Globus pallidus (tissue), 1 donor: ENCODE measurements around the gene TMEM107.
A peak's percentile ranks its signal among the peaks of the same experiment; 100 is the strongest.
"Not testable (repeated sequence)": the region's sequence is repeated elsewhere in the genome, so short reads cannot be mapped to it uniquely, and the experiment has no call there.

ENCODE experiments used
- DNase-seq: peaks from one replicate; pipeline ENCODE4 v3.0.0-alpha.2; 2015; ENCODE audit warnings: low spot score

The TMEM107 gene

GRCh38 chr17:8189711-8190477 lies 13.7 kb upstream of the TMEM107 start, which contains the start of gene BORCS6:
Gene BORCS6 (minus strand): TSS chr17:8190180. CDS start chr17:8190140, 40 bp downstream.
- DNase-seq, result peak; percentile 99

- no peak for DNase-seq
Observed at GRCh38 chr17:8189041-8189710, 13.0 kb upstream of the TMEM107 start.

GRCh38 chr17:8188263-8188839 lies 12.2 kb upstream of the TMEM107 start:
- no peak for DNase-seq

GRCh38 chr17:8187517-8188262 lies 11.5 kb upstream of the TMEM107 start:
- peak; percentile 93 for DNase-seq

DNA sequence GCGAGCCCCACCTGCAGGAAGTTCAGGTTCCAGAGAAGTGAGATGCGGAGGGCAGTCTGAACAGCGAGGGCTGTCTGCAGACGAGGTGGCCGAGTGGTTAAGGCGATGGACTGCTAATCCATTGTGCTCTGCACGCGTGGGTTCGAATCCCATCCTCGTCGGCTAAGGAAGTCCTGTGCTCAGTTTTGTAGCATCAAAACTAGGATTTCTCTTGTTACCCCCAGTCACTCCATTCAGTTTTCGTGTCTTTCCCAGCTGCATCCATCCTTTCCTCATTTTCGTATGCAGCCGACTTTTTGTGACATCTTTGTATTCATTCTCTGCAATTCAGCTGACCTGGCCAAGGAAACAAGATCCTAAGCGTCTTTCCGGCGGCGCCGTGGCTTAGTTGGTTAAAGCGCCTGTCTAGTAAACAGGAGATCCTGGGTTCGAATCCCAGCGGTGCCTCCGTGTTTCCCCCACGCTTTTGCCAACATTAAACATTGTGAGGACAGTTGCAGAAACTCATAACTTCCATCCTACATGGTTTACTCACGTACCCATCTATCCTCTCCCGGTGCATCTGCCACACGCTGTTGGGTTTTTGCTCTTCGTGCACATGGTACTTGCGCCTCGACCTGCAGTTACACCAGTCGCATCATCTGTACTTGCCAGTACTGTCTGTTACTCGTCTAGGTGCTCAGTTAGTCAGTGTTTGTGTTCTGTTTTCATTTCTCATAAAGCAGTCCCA lies 10.8 kb upstream of the TMEM107 start:
- peak; percentile 94 for DNase-seq

DNA sequence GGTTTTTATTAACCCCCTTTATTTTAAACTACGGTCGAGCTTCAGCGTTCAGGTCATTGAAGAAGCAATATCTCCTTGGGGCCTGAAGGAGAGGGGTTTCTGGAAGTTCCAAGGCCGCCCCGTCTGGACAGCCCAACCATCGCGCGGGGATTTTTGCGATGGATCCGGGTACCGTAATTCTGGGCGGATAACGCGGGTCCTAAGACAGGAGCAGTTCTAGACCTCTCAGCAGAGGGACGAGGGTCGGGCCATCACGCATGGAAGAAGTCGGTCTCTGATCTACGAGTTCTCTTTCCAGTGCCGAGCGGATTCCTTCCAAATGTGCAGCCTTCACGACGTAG lies 10.2 kb upstream of the TMEM107 start:
- DNase-seq, result no peak

DNA sequence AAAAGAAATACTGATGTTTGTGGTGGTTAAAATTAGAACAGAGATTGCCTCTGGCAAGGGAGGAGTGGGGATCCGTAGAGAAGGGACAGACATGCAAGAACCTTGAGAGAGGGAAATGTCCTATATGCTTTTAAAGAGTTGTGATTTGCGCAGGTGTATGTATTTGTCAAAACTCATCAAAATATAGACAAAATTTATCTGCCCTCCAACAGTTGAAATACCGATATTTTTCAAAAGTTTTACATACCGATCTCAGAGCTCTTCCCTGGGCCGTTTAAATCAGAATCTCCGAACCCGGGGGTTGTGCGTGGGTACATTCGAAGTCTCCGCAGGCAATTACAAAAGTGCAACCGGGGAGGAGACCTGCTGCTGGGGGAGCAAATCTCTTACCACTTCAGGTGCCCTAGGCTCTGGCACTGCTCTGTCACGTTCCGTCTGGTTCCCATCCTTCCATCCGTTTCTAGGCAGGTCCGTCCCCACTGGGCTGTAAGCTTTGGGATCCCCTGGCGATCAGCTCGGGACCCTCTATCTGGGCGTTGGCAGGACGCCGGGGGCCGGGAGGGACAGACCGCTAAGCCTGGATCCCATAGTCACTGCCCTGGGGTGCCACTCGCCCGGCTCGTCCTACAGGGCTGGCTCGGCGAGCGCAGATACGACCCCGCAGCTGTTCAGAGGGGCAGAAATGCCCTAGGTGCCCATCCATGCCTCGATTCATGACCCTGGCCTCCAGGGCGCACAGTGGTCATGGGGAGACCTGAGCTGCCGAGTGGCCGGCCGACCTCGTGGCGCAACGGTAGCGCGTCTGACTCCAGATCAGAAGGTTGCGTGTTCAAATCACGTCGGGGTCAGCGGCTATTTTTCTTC lies 9.6 kb upstream of the TMEM107 start:
- peak; percentile 85 for DNase-seq

DNA sequence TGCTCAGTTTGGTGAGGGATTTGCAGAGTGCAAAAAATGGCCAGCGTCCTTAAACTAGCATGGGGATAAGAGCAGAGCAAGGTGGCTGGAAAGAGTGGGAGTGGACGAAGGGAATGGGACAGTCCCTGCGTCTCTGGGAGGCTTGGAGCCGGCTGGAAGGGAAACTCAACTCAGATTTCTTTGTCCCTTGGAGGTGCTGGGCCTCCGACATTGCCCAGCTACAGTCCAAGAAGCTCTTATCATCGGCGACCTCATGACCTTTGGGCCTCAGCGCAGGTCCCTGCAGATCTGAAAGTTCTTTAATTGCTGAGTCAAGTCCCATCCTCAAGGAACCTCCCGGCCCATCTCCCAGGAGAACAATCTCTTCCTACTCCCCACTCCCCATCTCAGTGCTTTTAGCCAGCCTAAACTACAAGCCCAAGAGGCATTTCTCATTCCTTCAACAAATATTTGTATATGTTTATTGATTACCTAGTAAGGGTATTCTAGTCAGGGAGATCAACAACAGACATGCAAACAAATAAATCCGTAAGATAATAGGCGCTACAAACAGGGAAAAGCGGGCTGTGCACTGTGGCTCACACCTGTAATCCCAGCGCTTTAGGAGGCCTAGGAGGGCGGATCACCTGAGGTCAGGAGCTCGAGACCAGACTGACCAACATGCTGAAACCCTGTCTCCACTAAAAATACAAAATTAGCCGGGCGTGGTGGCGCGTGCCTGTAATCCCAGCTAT lies 985 bp upstream of the TMEM107 start:
- no peak for DNase-seq

DNA sequence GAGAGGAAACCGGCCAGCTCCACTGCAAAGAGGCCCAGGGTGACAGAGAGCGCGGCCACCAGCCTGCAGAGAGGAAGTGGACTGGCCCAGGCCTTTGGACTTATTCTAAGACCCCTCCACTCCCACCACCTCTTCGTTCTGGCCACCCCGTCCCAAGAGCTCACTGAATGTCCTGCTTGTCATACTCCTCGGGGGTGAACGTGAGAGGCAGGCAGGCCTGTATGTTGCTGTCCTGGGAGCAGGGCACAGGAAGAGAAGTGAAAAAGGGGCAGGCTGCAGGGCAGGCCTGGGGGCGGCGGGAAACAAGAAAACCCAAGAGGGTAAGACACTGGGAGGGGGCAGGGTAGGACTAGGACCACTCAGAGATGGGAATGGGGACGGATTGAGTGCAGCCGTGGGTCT lies 384 bp downstream of the TMEM107 start:
- no peak for DNase-seq

GRCh38 chr17:8173871-8174322 lies 2.3 kb downstream of the TMEM107 start:
- DNase-seq, result no peak

GRCh38 chr17:8173056-8173870 lies 2.9 kb downstream of the TMEM107 start:
- DNase-seq, result peak; percentile 95

GRCh38 chr17:8170186-8170585 lies 6.0 kb downstream of the TMEM107 start:
- DNase-seq, result not testable (repeated sequence)

- no peak for DNase-seq
Observed at GRCh38 chr17:8167526-8167925, 8.7 kb downstream of the TMEM107 start.

DNA sequence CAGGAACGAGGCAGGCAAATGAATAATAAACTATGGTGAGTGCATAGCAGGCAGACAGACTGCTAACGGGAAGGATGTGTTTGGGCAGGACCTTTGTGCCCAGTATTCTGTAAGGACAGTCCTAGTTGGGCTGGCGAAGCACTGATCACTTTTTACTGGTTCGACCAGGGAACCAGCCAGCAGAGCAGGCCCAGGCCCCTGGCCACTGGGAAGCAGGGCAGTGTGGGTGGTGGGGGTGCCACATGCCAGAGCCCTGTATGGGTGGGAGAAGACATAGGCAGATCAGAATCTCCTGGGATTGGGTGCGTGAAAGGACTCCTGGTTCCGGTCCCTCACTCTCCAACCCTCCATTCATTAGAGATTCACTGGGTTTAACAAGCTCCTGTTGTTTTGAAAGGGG lies 9.4 kb downstream of the TMEM107 start:
- no peak for DNase-seq

DNA sequence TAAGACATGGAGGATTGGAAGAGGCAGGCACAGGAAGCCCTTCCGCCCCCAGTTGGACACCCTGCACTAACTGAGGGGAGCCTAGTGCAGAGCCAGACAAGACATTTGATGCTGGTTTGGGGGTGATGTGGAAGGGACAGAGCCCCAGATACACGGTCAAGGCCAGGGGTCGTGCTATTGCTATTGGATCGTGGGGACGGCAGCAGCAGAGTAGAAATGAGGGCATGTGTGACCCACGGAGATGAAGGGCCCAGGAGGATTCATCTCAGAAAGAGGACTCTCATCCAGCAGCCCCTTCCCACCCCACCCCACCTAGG lies 11.4 kb downstream of the TMEM107 start:
- no peak for DNase-seq

GRCh38 chr17:8163978-8164814 lies 12.0 kb downstream of the TMEM107 start:
- no peak for DNase-seq

GRCh38 chr17:8162997-8163977 lies 12.9 kb downstream of the TMEM107 start:
- no peak for DNase-seq
